Ovary (tissue), 9 donors: Measurements from ENCODE around the gene VWA5B1. TPM values are rescaled to one million over a fixed set of nuclear protein-coding genes. Genes with fewer than 3 reads are reported as not detected.

ENCODE experiments used
- DNase-seq, 5 donors: peaks; one replicate each; pipeline ENCODE4 v3.0.0-alpha.2; 2019 to 2020
- H3K27ac ChIP-seq, 2 donors: fragments of 200-600 bp; one replicate each; pipeline versions ENCODE4 v1.5.1 to v1.8.0; 2019 to 2022
- H3K27me3 ChIP-seq: fragments of 200-600 bp; one replicate; pipeline ENCODE4 v1.8.0; 2022
- H3K36me3 ChIP-seq: fragments of 200-600 bp; sonication (generic); one replicate; pipeline ENCODE4 v1.5.1; 2019
- H3K4me1 ChIP-seq: one replicate; pipeline ENCODE4 v1.8.1; 2013; ENCODE audit warnings: mild to moderate bottlenecking, moderate library complexity; ENCODE audit not compliant: insufficient read depth
- H3K4me3 ChIP-seq: fragments of 200-600 bp; sonication (generic); one replicate; pipeline ENCODE4 v1.5.1; 2017
- H3K9me3 ChIP-seq, 2 donors: fragments of 200-600 bp in 1 of 2; sonication (generic) in 1 of 2; one replicate each; pipeline versions ENCODE4 v1.5.1 to v1.8.1; 2013 to 2019; ENCODE audit warnings: mild to moderate bottlenecking in 1 of 2, moderate library complexity in 1 of 2
- CTCF ChIP-seq, 3 donors: fragments of 450-650 bp in 2 of 3; fragments of 200-600 bp in 1 of 3; IDR thresholded peaks; one replicate each; pipeline versions ENCODE4 v1.5.1 to v1.8.0; 2016 to 2022; ENCODE audit warnings: antibody characterized with exemption in 3 of 3, mild to moderate bottlenecking in 1 of 3
- EP300 ChIP-seq: sonication (generic); formaldehyde crosslinking; IDR thresholded peaks from one replicate; pipeline ENCODE4 v1.6.1; 2017; ENCODE audit warnings: antibody characterized with exemption
- POLR2A ChIP-seq: fragments of 450-650 bp; IDR thresholded peaks from one replicate; pipeline ENCODE4 v1.6.1; 2017; ENCODE audit warnings: antibody characterized with exemption, mild to moderate bottlenecking, moderate library complexity
- WGBS, 3 donors: extraction: QIAGEN DNeasy Blood & Tissue Kit in 1 of 3; methylation state at CpG; one replicate each; pipeline versions ENCODE4 v1.1.5 to v1.1.7; 2013 to 2017; 5-methylcytosine and 5-hydroxymethylcytosine counted together
- intact Hi-C, 4 donors: fragments of 100-400 bp; cut with DNase I; formaldehyde crosslinking; loops; one replicate each; pipeline versions ENCODE4 v1.11.0 to v1.15.1; 2022 to 2023
- polyA plus RNA-seq, 2 donors: library from polyadenylated mRNA; stranded (reverse); fragments of 200-250 nt in 1 of 2; fragments of 350-450 nt in 1 of 2; fragmentation: Illumina TruSeq in 1 of 2; extraction: RNeasy Lipid Tissue Mini Kit (QIAGEN cat#74804) in 1 of 2; gene quantifications; one replicate each; pipeline ENCODE4 v1.2.3, GENCODE V29; 2013 to 2014
- total RNA-seq, 7 donors: library from RNA; depleted of rRNA in 2 of 7; stranded (reverse); fragments of >200 nt in 2 of 7; fragmentation: NEBNext Ultra II Directional in 3 of 7; extraction: Animal tissue kit (Norgen Biotek cat#: 25700) in 3 of 7; gene quantifications; one replicate each; pipeline versions ENCODE4 v1.1.0 to v1.2.4, GENCODE V29; 2016 to 2023
- donor health status: DM: no; HTN: no; CAD: no; lungs with moderate emphysema.
- donor health status: DM: no; HTN: no; CAD: no.
- donor health status: Bipolar disorder and iron deficiency.
- donor health status: DM: yes; HTN: yes; CAD: no.
- donor health status: DM: no; HTN: no; CAD: no.
- donor health status: DM: yes; HTN: yes; CAD: no.

The VWA5B1 gene
- total and polyA plus RNA-seq, 9 donors: 0.10 to 1.5 (median 0.21) TPM; not detected in 5

GRCh38 chr1:20354610-20355009 is 63.9 kb downstream of the VWA5B1 start:
- Histone ChIP-seq H3K27ac (no peak overlapping the region), H3K4me1 (peaks cover 4% of the 10 kb centered on the region), H3K9me3 (no peaks in the 10 kb centered on the region), H3K36me3 (no peaks in the 10 kb centered on the region), H3K4me3 (no peak overlapping the region), H3K27me3 (no peaks in the 10 kb centered on the region)
- WGBS, 3 donors: 85 to 91% (median 89%) methylated on average over 4 of the region's 4 CpGs
- TF ChIP-seq EP300 (no peak), CTCF (IDR thresholded peaks at IDR 0.05) (no peak), POLR2A (no peak)
- DNase-seq: no peak
- intact Hi-C loops: no loop called here

- 71 to 75% (median 73%) methylated on average over 14 of the region's 14 CpGs for WGBS, 3 donors
- H3K4me3 ChIP-seq: no peak overlapping the region
- DNase-seq: no peak
- no peaks in the 10 kb centered on the region for H3K9me3 ChIP-seq
- H3K27me3 ChIP-seq: no peaks in the 10 kb centered on the region
- peaks cover 4% of the 10 kb centered on the region for H3K4me1 ChIP-seq
- intact Hi-C loops: no loop called here
- H3K36me3 ChIP-seq: no peaks in the 10 kb centered on the region
- no peak overlapping the region for H3K27ac ChIP-seq
- TF ChIP-seq POLR2A: no peak
- TF ChIP-seq EP300: no peak
- TF ChIP-seq CTCF (IDR thresholded peaks at IDR 0.05): no peak
Observed at GRCh38 chr1:20355101-20355827, 64.6 kb downstream of the VWA5B1 start.

GRCh38 chr1:20355828-20356735 is 65.4 kb downstream of the VWA5B1 start:
- Histone ChIP-seq H3K27ac (no peak overlapping the region), H3K4me3 (no peak overlapping the region), H3K27me3 (no peaks in the 10 kb centered on the region), H3K4me1 (peaks cover 4% of the 10 kb centered on the region), H3K36me3 (no peaks in the 10 kb centered on the region), H3K9me3 (no peaks in the 10 kb centered on the region)
- intact Hi-C loops: no loop called here
- DNase-seq: no peak
- 64 to 68% (median 66%) methylated on average over 8 to 9 of the region's 9 CpGs for WGBS, 3 donors
- no peak for TF ChIP-seq POLR2A
- TF ChIP-seq CTCF (IDR thresholded peaks at IDR 0.05): no peak
- TF ChIP-seq EP300: no peak

DNA sequence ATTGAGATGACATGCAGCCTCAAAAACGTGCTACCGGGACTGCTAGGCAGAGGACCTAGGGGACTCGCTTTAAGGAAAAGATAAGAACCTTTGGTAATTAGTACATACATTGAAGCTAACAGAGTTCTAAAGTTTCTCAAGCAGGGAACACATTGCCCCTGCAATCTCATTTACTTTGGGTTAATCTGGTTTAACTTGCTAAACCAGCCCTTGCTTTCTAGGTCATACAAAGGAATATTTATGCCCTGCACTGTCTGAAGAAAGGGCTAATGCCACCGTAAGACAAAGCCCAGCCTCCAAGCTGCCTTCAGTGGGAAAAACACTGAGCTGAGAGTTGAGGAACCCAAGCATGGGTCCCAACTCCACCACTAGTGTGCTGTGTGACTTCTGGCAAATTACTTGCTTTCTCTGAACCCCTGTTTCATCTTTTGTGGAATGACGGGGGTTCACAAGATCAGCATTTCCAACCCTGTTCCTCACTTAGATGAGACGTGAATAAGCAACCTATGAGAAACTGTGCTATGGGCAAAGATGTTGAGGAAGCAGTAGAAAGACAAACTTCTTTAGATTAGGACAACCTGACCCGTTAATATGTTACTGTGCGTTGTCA is 66.3 kb downstream of the VWA5B1 start:
- no peak overlapping the region for H3K4me3 ChIP-seq
- 75 to 80% (median 76%) methylated on average over 8 of the region's 8 CpGs for WGBS, 3 donors
- H3K27ac ChIP-seq: no peak overlapping the region
- H3K27me3 ChIP-seq: no peaks in the 10 kb centered on the region
- H3K4me1 ChIP-seq: peaks cover 4% of the 10 kb centered on the region
- H3K36me3 ChIP-seq: no peaks in the 10 kb centered on the region
- DNase-seq: no peak
- TF ChIP-seq CTCF (IDR thresholded peaks at IDR 0.05) (no peak), EP300 (no peak), POLR2A (no peak)
- intact Hi-C loops: no loop called here
- H3K9me3 ChIP-seq: no peaks in the 10 kb centered on the region
